Thyroid gland (tissue), 4 donors: Measurements from ENCODE around the gene TSPAN1.
A peak's percentile ranks its signal among the peaks of the same experiment; 100 is the strongest.

Experiments used
- CTCF ChIP-seq, 6 experiments: fragments of 200-600 bp in 3 of 6; fragments of 450-650 bp in 3 of 6; sonication (generic) in 3 of 6; IDR thresholded peaks; one replicate each; pipeline ENCODE4 v1.5.1; 2016 to 2019; ENCODE audit warnings: antibody characterized with exemption in 6 of 6, mild to moderate bottlenecking in 2 of 6, inconsistent platforms in 1 of 6, moderate library complexity in 1 of 6
- POLR2A ChIP-seq, 2 donors: fragments of 450-650 bp; IDR thresholded peaks; one replicate each; pipeline ENCODE4 v1.6.1; 2017; ENCODE audit warnings: antibody characterized with exemption in 2 of 2, mild to moderate bottlenecking in 2 of 2, moderate library complexity in 1 of 2

- TF ChIP-seq POLR2A (IDR thresholded peaks at IDR 0.05) (peak in 1 of 2 donors; percentile 8), CTCF (IDR thresholded peaks at IDR 0.05) (no peak)
These were observed 43.6 kb downstream of the TSPAN1 start for GRCh38 chr1:46218443-46218842.
